Ishikawa (cell line): Measurements from ENCODE around the gene UACA.

ENCODE experiments used
- CEBPB ChIP-seq: IDR thresholded peaks from 2 replicates; pipeline ENCODE4 v1.6.1; 2012
- CREB1 ChIP-seq: IDR thresholded peaks from 2 replicates; pipeline ENCODE4 v1.6.1; 2012; ENCODE audit warnings: low read depth
- EP300 ChIP-seq: IDR thresholded peaks from 2 replicates; pipeline ENCODE4 v1.6.1; 2012; ENCODE audit warnings: borderline replicate concordance
- FOXM1 ChIP-seq: IDR thresholded peaks from 2 replicates; pipeline ENCODE4 v1.6.1; 2012; ENCODE audit warnings: low read depth, borderline replicate concordance
- NFIC ChIP-seq: IDR thresholded peaks from 2 replicates; pipeline ENCODE4 v1.6.1; 2012
- RAD21 ChIP-seq: IDR thresholded peaks from 2 replicates; pipeline ENCODE4 v1.6.1; 2012; ENCODE audit warnings: low read depth
- TCF12 ChIP-seq: IDR thresholded peaks from 2 replicates; pipeline ENCODE4 v1.6.1; 2012; ENCODE audit warnings: low read depth
- TF ChIP-seq, protein P1 (sequence below): IDR thresholded peaks from 2 replicates; pipeline ENCODE4 v1.6.1; 2012
- TF ChIP-seq, protein P2 (sequence below): IDR thresholded peaks from 2 replicates; pipeline ENCODE4 v1.6.1; 2012; ENCODE audit warnings: low read depth, mild to moderate bottlenecking
- TF ChIP-seq, protein P3 (sequence below): IDR thresholded peaks from 2 replicates; pipeline ENCODE4 v1.6.1; 2012

DNA sequence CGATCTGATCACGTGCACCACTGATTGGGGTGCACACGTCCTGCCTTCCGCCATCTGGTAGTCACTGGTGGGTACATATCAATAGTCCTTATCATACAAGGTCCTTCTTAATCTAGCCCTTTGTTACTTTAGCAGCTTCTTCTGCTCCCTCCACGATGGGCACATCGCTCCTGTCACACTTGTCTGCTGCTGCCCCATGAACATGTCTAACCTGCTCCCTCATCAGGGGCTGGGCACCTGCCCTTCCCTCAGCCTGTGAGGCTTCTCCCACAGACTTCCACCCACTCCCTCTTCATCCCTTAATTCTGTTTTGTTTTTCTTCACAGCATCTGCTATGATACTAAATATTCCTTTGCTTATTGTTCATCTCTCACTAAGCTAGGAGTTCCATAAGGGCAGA is 82.5 kb downstream of the UACA start:
- TF ChIP-seq, protein P1, sequence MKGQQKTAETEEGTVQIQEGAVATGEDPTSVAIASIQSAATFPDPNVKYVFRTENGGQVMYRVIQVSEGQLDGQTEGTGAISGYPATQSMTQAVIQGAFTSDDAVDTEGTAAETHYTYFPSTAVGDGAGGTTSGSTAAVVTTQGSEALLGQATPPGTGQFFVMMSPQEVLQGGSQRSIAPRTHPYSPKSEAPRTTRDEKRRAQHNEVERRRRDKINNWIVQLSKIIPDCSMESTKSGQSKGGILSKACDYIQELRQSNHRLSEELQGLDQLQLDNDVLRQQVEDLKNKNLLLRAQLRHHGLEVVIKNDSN = no peak
- TF ChIP-seq, protein P2, sequence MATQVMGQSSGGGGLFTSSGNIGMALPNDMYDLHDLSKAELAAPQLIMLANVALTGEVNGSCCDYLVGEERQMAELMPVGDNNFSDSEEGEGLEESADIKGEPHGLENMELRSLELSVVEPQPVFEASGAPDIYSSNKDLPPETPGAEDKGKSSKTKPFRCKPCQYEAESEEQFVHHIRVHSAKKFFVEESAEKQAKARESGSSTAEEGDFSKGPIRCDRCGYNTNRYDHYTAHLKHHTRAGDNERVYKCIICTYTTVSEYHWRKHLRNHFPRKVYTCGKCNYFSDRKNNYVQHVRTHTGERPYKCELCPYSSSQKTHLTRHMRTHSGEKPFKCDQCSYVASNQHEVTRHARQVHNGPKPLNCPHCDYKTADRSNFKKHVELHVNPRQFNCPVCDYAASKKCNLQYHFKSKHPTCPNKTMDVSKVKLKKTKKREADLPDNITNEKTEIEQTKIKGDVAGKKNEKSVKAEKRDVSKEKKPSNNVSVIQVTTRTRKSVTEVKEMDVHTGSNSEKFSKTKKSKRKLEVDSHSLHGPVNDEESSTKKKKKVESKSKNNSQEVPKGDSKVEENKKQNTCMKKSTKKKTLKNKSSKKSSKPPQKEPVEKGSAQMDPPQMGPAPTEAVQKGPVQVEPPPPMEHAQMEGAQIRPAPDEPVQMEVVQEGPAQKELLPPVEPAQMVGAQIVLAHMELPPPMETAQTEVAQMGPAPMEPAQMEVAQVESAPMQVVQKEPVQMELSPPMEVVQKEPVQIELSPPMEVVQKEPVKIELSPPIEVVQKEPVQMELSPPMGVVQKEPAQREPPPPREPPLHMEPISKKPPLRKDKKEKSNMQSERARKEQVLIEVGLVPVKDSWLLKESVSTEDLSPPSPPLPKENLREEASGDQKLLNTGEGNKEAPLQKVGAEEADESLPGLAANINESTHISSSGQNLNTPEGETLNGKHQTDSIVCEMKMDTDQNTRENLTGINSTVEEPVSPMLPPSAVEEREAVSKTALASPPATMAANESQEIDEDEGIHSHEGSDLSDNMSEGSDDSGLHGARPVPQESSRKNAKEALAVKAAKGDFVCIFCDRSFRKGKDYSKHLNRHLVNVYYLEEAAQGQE = no peak
- TF ChIP-seq NFIC (no peak), EP300 (no peak), CEBPB (no peak), FOXM1 (no peak), CREB1 (no peak), TCF12 (no peak), RAD21 (no peak)
- TF ChIP-seq, protein P3, sequence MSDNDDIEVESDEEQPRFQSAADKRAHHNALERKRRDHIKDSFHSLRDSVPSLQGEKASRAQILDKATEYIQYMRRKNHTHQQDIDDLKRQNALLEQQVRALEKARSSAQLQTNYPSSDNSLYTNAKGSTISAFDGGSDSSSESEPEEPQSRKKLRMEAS = no peak
